ENCODE results near the gene CTTNBP2NL. TPM values are rescaled to one million over a fixed set of nuclear protein-coding genes. Genes with fewer than 3 reads are reported as not detected.

CTTNBP2NL gene
- polyA plus RNA-seq, 3 donors, result 1.6 to 4.9 (median 3.0) TPM

DNA sequence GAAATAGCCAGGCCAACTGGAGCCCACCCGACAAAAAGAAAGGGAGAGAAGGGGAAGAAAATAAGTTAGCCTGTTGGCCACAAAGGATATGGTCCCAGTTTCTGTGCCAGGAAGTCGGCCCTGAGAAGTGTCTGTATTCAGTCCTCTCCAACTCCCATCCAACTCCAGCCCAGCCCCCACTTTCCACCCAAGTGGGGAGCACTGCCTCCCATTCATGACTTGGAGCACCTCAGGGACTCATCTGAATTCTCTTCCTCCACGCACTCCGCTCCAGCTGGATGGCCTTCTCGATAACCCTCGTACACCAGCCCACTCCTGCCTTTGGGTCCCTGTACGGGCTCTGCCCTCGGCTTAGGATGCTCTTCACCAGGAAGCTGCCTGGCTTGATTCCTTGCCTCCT, 110.7 kb downstream of the CTTNBP2NL start:
- Histone ChIP-seq H3K79me2 (ENCODE audit: insufficient read depth, low read length) (no peaks in the 10 kb centered on the region), H3K4me3 (replicated peaks in 1 of 3; ENCODE audit: low read depth in 2 of 3, low read length in 3 of 3) (no peak overlapping the region), H3K27me3 (ENCODE audit: control insufficient read depth in 2 of 2, insufficient read depth in 2 of 2, low read length in 2 of 2) (peaks cover 57 to 92% of the 10 kb centered on the region in 2 donors), H3K36me3 (replicated peaks in 1 of 2; ENCODE audit: control insufficient read depth in 1 of 2, insufficient read depth in 2 of 2, low read length in 2 of 2) (no peaks in the 10 kb centered on the region), H4K20me1 (ENCODE audit: insufficient read depth, low read length) (no peaks in the 10 kb centered on the region), H3K9me3 (replicated peaks in 1 of 2; ENCODE audit: control insufficient read depth in 1 of 2, insufficient read depth in 1 of 2, low read length in 2 of 2) (peaks cover 0 to 35% of the 10 kb centered on the region in 2 donors), H2AFZ (ENCODE audit: insufficient read depth, low read depth, low read length, poor library complexity, severe bottlenecking) (no peak overlapping the region), H3K27ac (ENCODE audit: low read depth in 1 of 2, low read length in 2 of 2) (no peak overlapping the region), H3K4me2 (replicated peaks; ENCODE audit: extremely low read depth, low read length, poor library complexity, severe bottlenecking) (no peak overlapping the region), H3K4me1 (ENCODE audit: control insufficient read depth in 1 of 2, insufficient read depth in 2 of 2, low read length in 2 of 2) (peaks cover 18 to 29% of the 10 kb centered on the region in 2 donors), H3K9ac (ENCODE audit: insufficient read depth, low read length, poor library complexity, severe bottlenecking) (no peak overlapping the region)
- WGBS (ENCODE audit: insufficient coverage), result over 99% methylated on average over 7 of the region's 8 CpGs
- Mint-ChIP-seq H3K27ac (no peak overlapping the region), H3K27me3 (ENCODE audit: low read depth in 3 of 3) (peaks cover 67 to 96% (median 80%) of the 10 kb centered on the region in 3 donors), H3K9me3 (peaks cover 0 to 15% (median 5%) of the 10 kb centered on the region in 7 donors), H3K4me3 (peak overlapping the region in 1 of 2 donors; percentile 85), H3K36me3 (peaks cover 0 to 7% of the 10 kb centered on the region in 2 donors), H3K4me1 (peaks cover 22% of the 10 kb centered on the region)
- intact Hi-C loops (cut with micrococcal nuclease), result loop anchor here in 1 of 2 donors (10.0 kb wide), 1 partner anchor 198 kb away; the partner anchor contains the start of gene RHOC
- TF ChIP-seq, protein P1, sequence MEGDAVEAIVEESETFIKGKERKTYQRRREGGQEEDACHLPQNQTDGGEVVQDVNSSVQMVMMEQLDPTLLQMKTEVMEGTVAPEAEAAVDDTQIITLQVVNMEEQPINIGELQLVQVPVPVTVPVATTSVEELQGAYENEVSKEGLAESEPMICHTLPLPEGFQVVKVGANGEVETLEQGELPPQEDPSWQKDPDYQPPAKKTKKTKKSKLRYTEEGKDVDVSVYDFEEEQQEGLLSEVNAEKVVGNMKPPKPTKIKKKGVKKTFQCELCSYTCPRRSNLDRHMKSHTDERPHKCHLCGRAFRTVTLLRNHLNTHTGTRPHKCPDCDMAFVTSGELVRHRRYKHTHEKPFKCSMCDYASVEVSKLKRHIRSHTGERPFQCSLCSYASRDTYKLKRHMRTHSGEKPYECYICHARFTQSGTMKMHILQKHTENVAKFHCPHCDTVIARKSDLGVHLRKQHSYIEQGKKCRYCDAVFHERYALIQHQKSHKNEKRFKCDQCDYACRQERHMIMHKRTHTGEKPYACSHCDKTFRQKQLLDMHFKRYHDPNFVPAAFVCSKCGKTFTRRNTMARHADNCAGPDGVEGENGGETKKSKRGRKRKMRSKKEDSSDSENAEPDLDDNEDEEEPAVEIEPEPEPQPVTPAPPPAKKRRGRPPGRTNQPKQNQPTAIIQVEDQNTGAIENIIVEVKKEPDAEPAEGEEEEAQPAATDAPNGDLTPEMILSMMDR (IDR thresholded peaks at IDR 0.05), result no peak
- no peak for DNase-seq

DNA sequence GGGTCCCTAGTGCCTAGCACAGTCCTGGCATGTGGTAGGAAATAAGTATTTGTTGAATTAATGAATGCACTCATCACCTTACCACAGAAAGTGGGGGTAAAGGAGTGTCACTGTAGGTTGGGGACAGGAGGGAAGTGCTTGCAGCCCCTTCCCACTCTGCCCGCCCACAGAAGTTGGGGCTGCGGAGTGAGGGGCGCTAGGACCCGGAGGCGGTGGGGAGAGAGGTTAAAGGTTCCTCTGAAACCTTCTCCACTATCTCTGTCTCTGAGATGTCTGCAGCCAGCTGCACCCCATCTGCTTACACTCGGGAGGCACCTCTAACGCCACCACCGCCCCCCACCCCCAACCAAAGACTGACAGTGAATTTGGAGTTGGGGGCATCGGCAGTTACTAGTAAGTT, 111.3 kb downstream of the CTTNBP2NL start:
- H3K4me2 ChIP-seq (replicated peaks; ENCODE audit: extremely low read depth, low read length, poor library complexity, severe bottlenecking), result peak overlapping the region; percentile 87
- no CpG with 5 or more reads among the region's 9 CpGs for WGBS (ENCODE audit: insufficient coverage)
- TF ChIP-seq, protein P1 (IDR thresholded peaks at IDR 0.05), result no peak
- intact Hi-C loops (cut with micrococcal nuclease), result loop anchor here in 1 of 2 donors (10.0 kb wide), 1 partner anchor 197 kb away; the partner anchor contains the start of gene RHOC
- H3K4me1 ChIP-seq (ENCODE audit: control insufficient read depth in 1 of 2, insufficient read depth in 2 of 2, low read length in 2 of 2), result peaks cover 12 to 23% of the 10 kb centered on the region in 2 donors
- Mint-ChIP-seq H3K27ac (no peak overlapping the region), H3K36me3 (peaks cover 0 to 7% of the 10 kb centered on the region in 2 donors), H3K9me3 (peaks cover 0 to 14% (median 5%) of the 10 kb centered on the region in 7 donors), H3K27me3 (ENCODE audit: low read depth in 3 of 3) (peaks cover 63 to 93% (median 79%) of the 10 kb centered on the region in 3 donors), H3K4me1 (peaks cover 19% of the 10 kb centered on the region), H3K4me3 (peak overlapping the region; percentile 61 to 85)
- H2AFZ ChIP-seq (ENCODE audit: insufficient read depth, low read depth, low read length, poor library complexity, severe bottlenecking), result peak overlapping the region; percentile 81
- H3K9me3 ChIP-seq (replicated peaks in 1 of 2; ENCODE audit: control insufficient read depth in 1 of 2, insufficient read depth in 1 of 2, low read length in 2 of 2), result peaks cover 0 to 32% of the 10 kb centered on the region in 2 donors
- no peaks in the 10 kb centered on the region for H4K20me1 ChIP-seq (ENCODE audit: insufficient read depth, low read length)
- H3K27me3 ChIP-seq (ENCODE audit: control insufficient read depth in 2 of 2, insufficient read depth in 2 of 2, low read length in 2 of 2), result peaks cover 53 to 87% of the 10 kb centered on the region in 2 donors
- DNase-seq, result no peak
- H3K4me3 ChIP-seq (replicated peaks in 1 of 3; ENCODE audit: low read depth in 2 of 3, low read length in 3 of 3), result no peak overlapping the region
- H3K27ac ChIP-seq (ENCODE audit: low read depth in 1 of 2, low read length in 2 of 2), result no peak overlapping the region
- H3K36me3 ChIP-seq (replicated peaks in 1 of 2; ENCODE audit: control insufficient read depth in 1 of 2, insufficient read depth in 2 of 2, low read length in 2 of 2), result no peaks in the 10 kb centered on the region
- no peak overlapping the region for H3K9ac ChIP-seq (ENCODE audit: insufficient read depth, low read length, poor library complexity, severe bottlenecking)
- H3K79me2 ChIP-seq (ENCODE audit: insufficient read depth, low read length), result no peaks in the 10 kb centered on the region
